Activated CD4-positive, alpha-beta T cell treated with anti-CD3 and anti-CD28 coated beads, Interleukin-2, amount 10 ng/mL, durations not matched to agents 7 days and 5 days (primary cell): ENCODE measurements around the gene BMF. TPM values are rescaled to one million over a fixed set of nuclear protein-coding genes. Genes with fewer than 3 reads are reported as not detected.
A peak's percentile ranks its signal among the peaks of the same experiment; 100 is the strongest.

Experiments
- CTCF ChIA-PET: fragments of 350-600 bp; sonication (Branson Sonifier 250); formaldehyde crosslinking; loops from one replicate; lab custom pipeline; 2021; ENCODE audit warnings: antibody characterized with exemption; lab: Charles Lee
- POLR2A ChIA-PET: fragments of 350-600 bp; sonication (Branson Sonifier 250); formaldehyde crosslinking; loops from one replicate; lab custom pipeline; 2021; ENCODE audit warnings: antibody characterized with exemption; lab: Charles Lee
- DNase-seq: peaks from one replicate; pipeline ENCODE4 v3.0.0-alpha.2; 2020
- H3K27ac Mint-ChIP-seq: one replicate; pipeline ENCODE4 v1.8.0; 2021; ENCODE audit warnings: mild to moderate bottlenecking, moderate library complexity, mixed read lengths
- H3K27me3 Mint-ChIP-seq: one replicate; pipeline ENCODE4 v1.8.0; 2021; ENCODE audit warnings: mixed read lengths
- H3K36me3 Mint-ChIP-seq: one replicate; pipeline ENCODE4 v1.8.0; 2021; ENCODE audit warnings: low read depth, mixed read lengths
- H3K4me1 Mint-ChIP-seq: one replicate; pipeline ENCODE4 v1.8.0; 2021; ENCODE audit warnings: mixed read lengths
- H3K4me3 Mint-ChIP-seq: one replicate; pipeline ENCODE4 v1.8.0; 2021; ENCODE audit warnings: mild to moderate bottlenecking, moderate library complexity, mixed read lengths
- H3K9me3 Mint-ChIP-seq: one replicate; pipeline ENCODE4 v1.8.0; 2021; ENCODE audit warnings: mixed read lengths
- total RNA-seq, 2 experiments: library from RNA; stranded (reverse); gene quantifications; one replicate each; pipeline ENCODE4 v1.2.3, GENCODE V29; 2021

BMF gene
- total RNA-seq, 2 experiments from 2014 or later, result 8.5 to 8.6 TPM

GRCh38 chr15:40064231-40064894, 44.3 kb downstream of the BMF start:
- CTCF ChIA-PET, result no interaction called here
- Mint-ChIP-seq H3K27me3 (no peaks in the 10 kb centered on the region), H3K9me3 (no peaks in the 10 kb centered on the region), H3K36me3 (no peaks in the 10 kb centered on the region), H3K4me3 (no peak overlapping the region), H3K27ac (peak overlapping the region; percentile 74), H3K4me1 (peaks cover 20% of the 10 kb centered on the region)
- no peak for DNase-seq
- POLR2A ChIA-PET, result no interaction called here

GRCh38 chr15:40063563-40064011, 45.1 kb downstream of the BMF start:
- Mint-ChIP-seq H3K4me3 (no peak overlapping the region), H3K27me3 (no peaks in the 10 kb centered on the region), H3K4me1 (peaks cover 23% of the 10 kb centered on the region), H3K36me3 (peaks cover 1% of the 10 kb centered on the region), H3K9me3 (no peaks in the 10 kb centered on the region), H3K27ac (no peak overlapping the region)
- ChIA-PET CTCF (interaction anchor here (0.9 kb wide), 1 partner anchor 51 kb away, joined by 3 read pairs; no protein-coding TSS in a partner anchor), POLR2A (no interaction called here)
- DNase-seq, result no peak

- Mint-ChIP-seq H3K27ac (no peak overlapping the region), H3K4me1 (peaks cover 29% of the 10 kb centered on the region), H3K4me3 (no peak overlapping the region), H3K27me3 (no peaks in the 10 kb centered on the region), H3K9me3 (no peaks in the 10 kb centered on the region), H3K36me3 (peaks cover 3% of the 10 kb centered on the region)
- POLR2A ChIA-PET, result no interaction called here
- CTCF ChIA-PET, result interaction anchor here (0.9 to 1.0 kb wide), 4 partner anchors 10 to 53 kb away, joined by 3 read pairs; no protein-coding TSS in a partner anchor
- no peak for DNase-seq
These were observed 45.7 kb downstream of the BMF start for GRCh38 chr15:40062816-40063562.

- ChIA-PET CTCF (interaction anchor here (1.4 kb wide), 2 partner anchors 16 to 46 kb away, joined by 3 to 4 read pairs; no protein-coding TSS in a partner anchor), POLR2A (no interaction called here)
- no peak for DNase-seq
- H3K9me3 Mint-ChIP-seq, result no peaks in the 10 kb centered on the region
- no peak overlapping the region for H3K4me3 Mint-ChIP-seq
- no peaks in the 10 kb centered on the region for H3K27me3 Mint-ChIP-seq
- peaks cover 35% of the 10 kb centered on the region for H3K4me1 Mint-ChIP-seq
- H3K36me3 Mint-ChIP-seq, result peaks cover 5% of the 10 kb centered on the region
- no peak overlapping the region for H3K27ac Mint-ChIP-seq
These were observed 47.3 kb downstream of the BMF start for GRCh38 chr15:40061212-40061901.

GRCh38 chr15:40060236-40060961, 48.3 kb downstream of the BMF start:
- ChIA-PET CTCF (interaction anchor here (0.8 to 1.9 kb wide), 6 partner anchors 9 to 49 kb away, joined by 3 to 7 read pairs (median 4); partner anchors contain the start of gene BMF), POLR2A (no interaction called here)

GRCh38 chr15:40059821-40060220, 48.9 kb downstream of the BMF start:
- Mint-ChIP-seq H3K27me3 (no peaks in the 10 kb centered on the region), H3K36me3 (peaks cover 6% of the 10 kb centered on the region), H3K27ac (no peak overlapping the region), H3K9me3 (no peaks in the 10 kb centered on the region), H3K4me1 (peaks cover 46% of the 10 kb centered on the region), H3K4me3 (no peak overlapping the region)
- POLR2A ChIA-PET, result no interaction called here
- CTCF ChIA-PET, result interaction anchor here (0.8 to 1.9 kb wide), 6 partner anchors 10 to 49 kb away, joined by 3 to 7 read pairs (median 4); partner anchors contain the start of gene BMF
- no peak for DNase-seq

More at GRCh38 chr15:40060236-40060961, 48.3 kb downstream of the BMF start:
- DNase-seq, result no peak
- Mint-ChIP-seq H3K27ac (no peak overlapping the region), H3K27me3 (no peaks in the 10 kb centered on the region), H3K4me1 (peaks cover 45% of the 10 kb centered on the region), H3K4me3 (no peak overlapping the region), H3K36me3 (peaks cover 6% of the 10 kb centered on the region), H3K9me3 (no peaks in the 10 kb centered on the region)

- Mint-ChIP-seq H3K4me1 (peaks cover 45% of the 10 kb centered on the region), H3K9me3 (no peaks in the 10 kb centered on the region), H3K36me3 (peaks cover 9% of the 10 kb centered on the region), H3K27me3 (no peaks in the 10 kb centered on the region), H3K27ac (no peak overlapping the region), H3K4me3 (no peak overlapping the region)
- POLR2A ChIA-PET, result no interaction called here
- CTCF ChIA-PET, result interaction anchor here (0.7 to 1.9 kb wide), 2 partner anchors 11 to 216 kb away, joined by 3 to 7 read pairs; no protein-coding TSS in a partner anchor
- no peak for DNase-seq
These were observed 50.1 kb downstream of the BMF start for GRCh38 chr15:40058476-40059140.

- ChIA-PET CTCF (interaction anchor here (1.4 to 2.8 kb wide), 4 partner anchors 9 to 89 kb away, joined by 3 to 10 read pairs (median 6); partner anchors contain the start of gene BMF), POLR2A (no interaction called here)
- H3K36me3 Mint-ChIP-seq, result peaks cover 9% of the 10 kb centered on the region
- peak overlapping the region; percentile 12 for H3K27ac Mint-ChIP-seq
- peaks cover 64% of the 10 kb centered on the region for H3K4me1 Mint-ChIP-seq
- H3K9me3 Mint-ChIP-seq, result no peaks in the 10 kb centered on the region
- H3K27me3 Mint-ChIP-seq, result no peaks in the 10 kb centered on the region
- H3K4me3 Mint-ChIP-seq, result no peak overlapping the region
- DNase-seq, result no peak
These were observed 52.9 kb downstream of the BMF start for GRCh38 chr15:40055576-40056293.

GRCh38 chr15:40054855-40055575, 53.7 kb downstream of the BMF start:
- ChIA-PET CTCF (interaction anchor here (1.3 to 2.8 kb wide), 6 partner anchors 8 to 89 kb away, joined by 3 to 10 read pairs (median 4); partner anchors contain the start of gene BMF), POLR2A (no interaction called here)
- no peaks in the 10 kb centered on the region for H3K9me3 Mint-ChIP-seq
- peaks cover 67% of the 10 kb centered on the region for H3K4me1 Mint-ChIP-seq
- DNase-seq, result peak; percentile 65
- peak overlapping the region; percentile 49 for H3K4me3 Mint-ChIP-seq
- H3K27ac Mint-ChIP-seq, result peak overlapping the region; percentile 91
- H3K27me3 Mint-ChIP-seq, result no peaks in the 10 kb centered on the region
- peaks cover 11% of the 10 kb centered on the region for H3K36me3 Mint-ChIP-seq

GRCh38 chr15:40054605-40054854, 54.1 kb downstream of the BMF start:
- DNase-seq, result no peak
- POLR2A ChIA-PET, result no interaction called here
- Mint-ChIP-seq H3K36me3 (peaks cover 13% of the 10 kb centered on the region), H3K9me3 (no peaks in the 10 kb centered on the region), H3K4me3 (peak overlapping the region; percentile 49), H3K27ac (peak overlapping the region; percentile 91), H3K27me3 (no peaks in the 10 kb centered on the region), H3K4me1 (peaks cover 69% of the 10 kb centered on the region)
- CTCF ChIA-PET, result interaction anchor here (1.3 to 2.8 kb wide), 6 partner anchors 20 to 90 kb away, joined by 3 to 10 read pairs (median 3); partner anchors contain the start of gene BMF
